Keratinocyte (primary cell): Measurements from ENCODE around the gene SLC25A28. TPM values are rescaled to one million over a fixed set of nuclear protein-coding genes. Genes with fewer than 3 reads are reported as not detected.

Source experiments
- DNase-seq: peaks from one replicate; pipeline ENCODE4 v3.0.0-alpha.2; 2011; ENCODE audit warnings: low read depth, missing footprints, low spot score
- FAIRE-seq: peaks from 2 replicates; lab custom pipeline; 2011; peaks lifted over from hg19 to GRCh38; lab: Jason Lieb, UNC
- H2AFZ ChIP-seq: 2 replicates; pipeline ENCODE4 v1.6.0; 2012; ENCODE audit warnings: low read length, control low read depth, inconsistent platforms; ENCODE audit not compliant: control insufficient read depth
- H3K27ac ChIP-seq: 2 replicates; pipeline ENCODE4 v1.5.1; 2011; ENCODE audit warnings: low read length; ENCODE audit not compliant: control insufficient read depth, insufficient read depth
- H3K27me3 ChIP-seq: 3 replicates; pipeline ENCODE4 v1.6.0; 2011; ENCODE audit warnings: low read length; ENCODE audit not compliant: control insufficient read depth, insufficient read depth; ENCODE audit errors: extremely low read depth
- H3K36me3 ChIP-seq, 2 experiments: 2 replicates in 1 of 2; 3 replicates in 1 of 2; pipeline ENCODE4 v1.5.1; 2011; ENCODE audit warnings: low read length in 2 of 2, mild to moderate bottlenecking in 1 of 2; ENCODE audit not compliant: control insufficient read depth in 2 of 2, insufficient read depth in 2 of 2; ENCODE audit errors: extremely low read depth in 1 of 2
- H3K4me1 ChIP-seq: 3 replicates; pipeline ENCODE4 v1.5.1; 2011; ENCODE audit warnings: low read length; ENCODE audit not compliant: control insufficient read depth, insufficient read depth; ENCODE audit errors: extremely low read depth
- H3K4me2 ChIP-seq: 3 replicates; pipeline ENCODE4 v1.6.0; 2011; ENCODE audit warnings: low read depth, low read length; ENCODE audit not compliant: control insufficient read depth, insufficient read depth; ENCODE audit errors: extremely low read depth
- H3K4me3 ChIP-seq, 3 experiments: fragments of 200-600 bp in 1 of 3; sonication (generic) in 1 of 3; 2 replicates in 2 of 3; 3 replicates in 1 of 3; pipeline ENCODE4 v1.5.1; 2011 to 2016; ENCODE audit warnings: low read length in 3 of 3, mild to moderate bottlenecking in 3 of 3, control low read depth in 2 of 3, inconsistent platforms in 1 of 3, low read depth in 1 of 3, mixed read lengths in 1 of 3, mixed run types in 1 of 3, moderate library complexity in 1 of 3; ENCODE audit not compliant: control insufficient read depth in 2 of 3, insufficient read depth in 2 of 3; ENCODE audit errors: extremely low read depth in 1 of 3
- H3K79me2 ChIP-seq: 2 replicates; pipeline ENCODE4 v1.6.0; 2012; ENCODE audit warnings: low read length; ENCODE audit not compliant: control insufficient read depth, insufficient read depth
- H3K9ac ChIP-seq: 3 replicates; pipeline ENCODE4 v1.6.0; 2011; ENCODE audit warnings: low read length; ENCODE audit not compliant: control insufficient read depth, insufficient read depth; ENCODE audit errors: extremely low read depth
- H3K9me1 ChIP-seq: 3 replicates; pipeline ENCODE4 v1.6.0; 2011; ENCODE audit warnings: low read length; ENCODE audit not compliant: control insufficient read depth, insufficient read depth; ENCODE audit errors: extremely low read depth
- H3K9me3 ChIP-seq: 2 replicates; pipeline ENCODE4 v1.5.1; 2012; ENCODE audit warnings: low read depth, low read length; ENCODE audit not compliant: control insufficient read depth
- H4K20me1 ChIP-seq: 3 replicates; pipeline ENCODE4 v1.6.0; 2011; ENCODE audit warnings: low read length; ENCODE audit not compliant: control insufficient read depth, insufficient read depth; ENCODE audit errors: extremely low read depth
- CTCF ChIP-seq, 3 experiments: IDR thresholded peaks in 1 of 3; conservative IDR thresholded peaks in 1 of 3; optimal IDR thresholded peaks in 1 of 3; 2 replicates in 2 of 3; 3 replicates in 1 of 3; pipeline versions ENCODE3 to v1.5.1; 2011; ENCODE audit warnings: low read length in 3 of 3, mild to moderate bottlenecking in 3 of 3, moderate library complexity in 2 of 3, control low read depth in 1 of 3, inconsistent platforms in 1 of 3; ENCODE audit not compliant: insufficient read depth in 2 of 3; ENCODE audit errors: extremely low read depth in 1 of 3
- EZH2 ChIP-seq: IDR thresholded peaks from one replicate; pipeline ENCODE4 v1.6.1; 2012; ENCODE audit warnings: inconsistent platforms, mild to moderate bottlenecking, low read length, moderate library complexity
- dilution Hi-C: fragments of 300-500 bp; cut with MboI; formaldehyde crosslinking; loops from one replicate; pipeline ENCODE4 v1.7.0; 2020; ENCODE audit warnings: low sequenced_read_pairs; ENCODE audit not compliant: extremely low pct_ligation_motif_present
- polyA plus RNA-seq, 5 experiments: library from polyadenylated mRNA; depleted of rRNA in 3 of 5; stranded (reverse) in 3 of 5; stranded (forward) in 1 of 5; unstranded in 1 of 5; fragments of >200 nt; gene quantifications; 1 replicate in 1 of 5; 2 replicates in 3 of 5; 3 replicates in 1 of 5; pipeline versions ENCODE4 v1.2.1 to v1.2.3, GENCODE V29; 2011 to 2012; ENCODE audit warnings: missing spikeins in 2 of 5, low read depth in 1 of 5, low replicate concordance in 1 of 5

Gene SLC25A28
- polyA plus RNA-seq, 1 donor (not counting 4 experiments of a cell fraction or from before 2014, with no cell fraction given) = 52.3 TPM

- peak overlapping the region; percentile 86 to 99 (median 87) for H3K4me3 ChIP-seq
- no peak for DNase-seq
Observed at GRCh38 chr10:99660662-99661376, 40.6 kb upstream of the SLC25A28 start.

GRCh38 chr10:99659868-99660366 is 39.7 kb upstream of the SLC25A28 start:
- no peak for DNase-seq

More at GRCh38 chr10:99660662-99661376, 40.6 kb upstream of the SLC25A28 start:
- dilution Hi-C loops = no loop called here
- H3K79me2 ChIP-seq = peaks cover 52% of the 10 kb centered on the region
- peaks cover 49% of the 10 kb centered on the region for H3K4me1 ChIP-seq
- H3K9me1 ChIP-seq = no peaks in the 10 kb centered on the region
- H3K4me2 ChIP-seq = peak overlapping the region; percentile 90
- H3K27me3 ChIP-seq = no peaks in the 10 kb centered on the region
- TF ChIP-seq EZH2 (no peak), CTCF (optimal IDR thresholded peaks at IDR 0.05 in 1 of 3, IDR thresholded peaks at IDR 0.05 in 1 of 3, conservative IDR thresholded peaks at IDR 0.05 in 1 of 3; ENCODE audit: extremely low read depth in 1 of 3, insufficient read depth in 2 of 3, low read length in 3 of 3) (no peak)
- H3K9me3 ChIP-seq = no peaks in the 10 kb centered on the region
- H2AFZ ChIP-seq = no peak overlapping the region
- H3K36me3 ChIP-seq = peaks cover 6 to 21% of the 10 kb centered on the region in 2 experiments
- no peaks in the 10 kb centered on the region for H4K20me1 ChIP-seq
- FAIRE-seq = no peak
- H3K9ac ChIP-seq = peak overlapping the region; percentile 98
- peak overlapping the region; percentile 95 for H3K27ac ChIP-seq

More at GRCh38 chr10:99659868-99660366, 39.7 kb upstream of the SLC25A28 start:
- no peak for FAIRE-seq
- H3K9me3 ChIP-seq = no peaks in the 10 kb centered on the region
- no peak for TF ChIP-seq EZH2
- TF ChIP-seq CTCF (optimal IDR thresholded peaks at IDR 0.05 in 1 of 3, IDR thresholded peaks at IDR 0.05 in 1 of 3, conservative IDR thresholded peaks at IDR 0.05 in 1 of 3; ENCODE audit: extremely low read depth in 1 of 3, insufficient read depth in 2 of 3, low read length in 3 of 3) = no peak
- dilution Hi-C loops = no loop called here
- H3K36me3 ChIP-seq = peaks cover 4 to 19% of the 10 kb centered on the region in 2 experiments
- peak overlapping the region; percentile 28 for H2AFZ ChIP-seq
- peak overlapping the region; percentile 86 to 99 (median 87) for H3K4me3 ChIP-seq
- peak overlapping the region; percentile 98 for H3K9ac ChIP-seq
- no peaks in the 10 kb centered on the region for H3K9me1 ChIP-seq
- H3K4me2 ChIP-seq = peak overlapping the region; percentile 90
- H3K27me3 ChIP-seq = no peaks in the 10 kb centered on the region
- peak overlapping the region; percentile 95 for H3K27ac ChIP-seq
- peaks cover 57% of the 10 kb centered on the region for H3K4me1 ChIP-seq
- H3K79me2 ChIP-seq = peaks cover 50% of the 10 kb centered on the region
- no peaks in the 10 kb centered on the region for H4K20me1 ChIP-seq
